H1 (cell line): Measurements from ENCODE around the gene NAA20. TPM values are rescaled to one million over a fixed set of nuclear protein-coding genes. Genes with fewer than 3 reads are reported as not detected.

Source experiments
- CTCF ChIA-PET: fragments of 300-600 bp; sonication (Branson Sonifier 250); formaldehyde crosslinking; loops from one replicate; lab custom pipeline; 2021; ENCODE audit not compliant: partially characterized antibody; lab: Charles Lee
- POLR2A ChIA-PET: fragments of 300-600 bp; sonication (Branson Sonifier 250); formaldehyde crosslinking; loops from one replicate; lab custom pipeline; 2021; ENCODE audit warnings: inconsistent platforms; ENCODE audit not compliant: partially characterized antibody; lab: Charles Lee
- DNase-seq, 2 experiments: peaks; one replicate each; pipeline versions ENCODE4 v3.0.0 to v3.0.0-alpha.2; 2010 to 2022; ENCODE audit warnings: low spot score in 2 of 2, low read depth in 1 of 2, mixed read lengths in 1 of 2
- FAIRE-seq: peaks from 2 replicates; lab custom pipeline; 2011; peaks lifted over from hg19 to GRCh38; lab: Jason Lieb, UNC
- H2AFZ ChIP-seq: 2 replicates; pipeline ENCODE4 v1.8.1; 2012; ENCODE audit warnings: low read length, inconsistent platforms
- H2AK5ac ChIP-seq: 2 replicates; pipeline ENCODE4 v1.6.1; 2013; ENCODE audit warnings: low read depth, low read length
- H2BK120ac ChIP-seq: replicated peaks from 2 replicates; pipeline ENCODE3; 2013; ENCODE audit warnings: low read depth, low read length, inconsistent platforms
- H2BK12ac ChIP-seq: 2 replicates; pipeline ENCODE4 v1.6.1; 2013; ENCODE audit warnings: low read depth, low read length
- H2BK15ac ChIP-seq: 2 replicates; pipeline ENCODE4 v1.6.1; 2013; ENCODE audit warnings: low read length
- H2BK20ac ChIP-seq: 2 replicates; pipeline ENCODE4 v1.6.1; 2013; ENCODE audit warnings: low read length
- H2BK5ac ChIP-seq: 2 replicates; pipeline ENCODE4 v1.6.1; 2013; ENCODE audit warnings: low read depth, low read length
- H3K14ac ChIP-seq: 2 replicates; pipeline ENCODE4 v1.6.1; 2013; ENCODE audit warnings: inconsistent platforms; ENCODE audit not compliant: insufficient read length
- H3K18ac ChIP-seq: 2 replicates; pipeline ENCODE4 v1.6.1; 2013; ENCODE audit warnings: low read length; ENCODE audit errors: extremely low read depth
- H3K23ac ChIP-seq: 2 replicates; pipeline ENCODE4 v1.6.1; 2013; ENCODE audit warnings: inconsistent platforms; ENCODE audit not compliant: insufficient read length
- H3K23me2 ChIP-seq: 2 replicates; pipeline ENCODE4 v1.6.1; 2013; ENCODE audit warnings: low read depth, low read length
- H3K27ac ChIP-seq: 2 replicates; pipeline ENCODE4 v1.6.1; 2011; ENCODE audit warnings: low read depth, low read length, inconsistent platforms
- H3K27me3 ChIP-seq, 4 experiments: replicated peaks in 1 of 4; 1 replicate in 1 of 4; 2 replicates in 3 of 4; pipeline versions ENCODE4 v1.6.1 to v1.8.1; 2011 to 2013; ENCODE audit warnings: low read length in 3 of 4, mild to moderate bottlenecking in 3 of 4, inconsistent platforms in 2 of 4, mixed read lengths in 2 of 4, moderate library complexity in 1 of 4; ENCODE audit not compliant: control insufficient read depth in 3 of 4, insufficient read depth in 3 of 4; ENCODE audit errors: extremely low read depth in 1 of 4
- H3K36me3 ChIP-seq, 4 experiments: 2 replicates each; pipeline versions ENCODE4 v1.6.1 to v1.8.1; 2011 to 2013; ENCODE audit warnings: mild to moderate bottlenecking in 4 of 4, low read length in 3 of 4, moderate library complexity in 2 of 4, control low read depth in 1 of 4, inconsistent platforms in 1 of 4; ENCODE audit not compliant: insufficient read depth in 4 of 4, control insufficient read depth in 2 of 4
- H3K4ac ChIP-seq: replicated peaks from 2 replicates; pipeline ENCODE3; 2013; ENCODE audit warnings: low read length, low read depth, mixed read lengths, inconsistent platforms; ENCODE audit not compliant: insufficient read length
- H3K4me1 ChIP-seq, 4 experiments: replicated peaks in 1 of 4; 1 replicate in 1 of 4; 2 replicates in 3 of 4; pipeline versions ENCODE4 v1.6.1 to v1.8.1; 2011 to 2013; ENCODE audit warnings: low read length in 3 of 4, inconsistent platforms in 2 of 4, mixed read lengths in 1 of 4; ENCODE audit not compliant: insufficient read depth in 4 of 4, control insufficient read depth in 3 of 4
- H3K4me2 ChIP-seq, 2 experiments: 2 replicates each; pipeline versions ENCODE4 v1.6.1 to v1.8.1; 2011 to 2013; ENCODE audit warnings: low read depth in 2 of 2, low read length in 2 of 2, control low read depth in 1 of 2, inconsistent platforms in 1 of 2, mild to moderate bottlenecking in 1 of 2; ENCODE audit not compliant: insufficient read depth in 1 of 2
- H3K4me3 ChIP-seq, 4 experiments: fragments of 200-600, 300-600 bp in 1 of 4; sonication (generic), shearing (Covaris generic), sonication (Bioruptor Twin) in 1 of 4; 2 replicates each; pipeline versions ENCODE4 v1.5.1 to v1.8.1; 2011 to 2016; ENCODE audit warnings: low read length in 4 of 4, low read depth in 3 of 4, control low read depth in 2 of 4, inconsistent platforms in 2 of 4, mild to moderate bottlenecking in 2 of 4, mixed read lengths in 1 of 4, moderate library complexity in 1 of 4; ENCODE audit not compliant: insufficient read depth in 2 of 4; ENCODE audit errors: extremely low read depth in 1 of 4
- H3K56ac ChIP-seq: replicated peaks from 2 replicates; pipeline ENCODE3; 2013; ENCODE audit warnings: low read depth, mild to moderate bottlenecking, mixed read lengths, low read length, inconsistent platforms; ENCODE audit not compliant: insufficient read length
- H3K79me1 ChIP-seq: 2 replicates; pipeline ENCODE4 v1.6.1; 2013; ENCODE audit warnings: low read depth, low read length, control low read depth
- H3K79me2 ChIP-seq, 2 experiments: 2 replicates each; pipeline versions ENCODE4 v1.6.1 to v1.8.1; 2012 to 2013; ENCODE audit warnings: low read length in 2 of 2, mild to moderate bottlenecking in 2 of 2, inconsistent platforms in 1 of 2; ENCODE audit not compliant: insufficient read depth in 2 of 2, control insufficient read depth in 1 of 2
- H3K9ac ChIP-seq, 4 experiments: replicated peaks in 1 of 4; 1 replicate in 1 of 4; 2 replicates in 3 of 4; pipeline versions ENCODE4 v1.6.1 to v1.8.1; 2011 to 2013; ENCODE audit warnings: low read depth in 3 of 4, low read length in 3 of 4, control low read depth in 2 of 4, mild to moderate bottlenecking in 2 of 4, moderate library complexity in 2 of 4, inconsistent platforms in 1 of 4; ENCODE audit errors: extremely low read depth in 1 of 4
- H3K9me3 ChIP-seq, 2 experiments: 2 replicates each; pipeline versions ENCODE4 v1.6.1 to v1.8.1; 2012 to 2013; ENCODE audit warnings: mild to moderate bottlenecking in 2 of 2, moderate library complexity in 2 of 2, control low read depth in 1 of 2, inconsistent platforms in 1 of 2, low read depth in 1 of 2, low read length in 1 of 2, mixed read lengths in 1 of 2; ENCODE audit not compliant: insufficient read depth in 2 of 2
- H4K20me1 ChIP-seq, 2 experiments: replicated peaks in 1 of 2; 2 replicates each; pipeline versions ENCODE3 to v1.8.1; 2011 to 2013; ENCODE audit warnings: inconsistent platforms in 2 of 2, low read length in 2 of 2, mild to moderate bottlenecking in 1 of 2; ENCODE audit not compliant: insufficient read depth in 2 of 2, control insufficient read depth in 1 of 2
- H4K5ac ChIP-seq: 2 replicates; pipeline ENCODE4 v1.6.1; 2013; ENCODE audit warnings: low read length, low read depth, mixed read lengths, inconsistent platforms; ENCODE audit not compliant: insufficient read length
- H4K8ac ChIP-seq: 2 replicates; pipeline ENCODE4 v1.8.0; 2013; ENCODE audit warnings: mild to moderate bottlenecking, moderate library complexity, low read length, inconsistent platforms; ENCODE audit not compliant: insufficient read depth; ENCODE audit errors: extremely low read depth
- H4K91ac ChIP-seq: replicated peaks from 2 replicates; pipeline ENCODE3; 2013; ENCODE audit warnings: low read length, mixed read lengths, inconsistent platforms; ENCODE audit not compliant: insufficient read length
- RAD21 ChIP-seq, 2 experiments: IDR thresholded peaks in 1 of 2; conservative IDR thresholded peaks in 1 of 2; 2 replicates each; pipeline ENCODE4 v1.6.1; 2011; ENCODE audit warnings: low read depth in 2 of 2, low read length in 2 of 2, improper control_type of control experiment in 1 of 2, inconsistent platforms in 1 of 2, mild to moderate bottlenecking in 1 of 2, moderate library complexity in 1 of 2
- RNF2 ChIP-seq: fragments of 200-900, 300-1000 bp; sonication (generic); IDR thresholded peaks from 2 replicates; pipeline ENCODE4 v1.7.1; 2016; ENCODE audit warnings: borderline replicate concordance, low read depth, mild to moderate bottlenecking, antibody characterized with exemption, low read length; ENCODE audit not compliant: poor library complexity, severe bottlenecking; ENCODE audit errors: missing control alignments
- SAP30 ChIP-seq: fragments of 300-600 bp; sonication (generic); IDR thresholded peaks from 2 replicates; pipeline ENCODE4 v1.7.1; 2012; ENCODE audit warnings: low read length, moderate library complexity, mild to moderate bottlenecking, inconsistent platforms; ENCODE audit not compliant: insufficient read depth, insufficient replicate concordance
- WGBS, 2 experiments: shearing (Covaris generic) in 1 of 2; methylation state at CpG; one replicate each; pipeline versions ENCODE4 v1.1.6 to v1.1.7; 2013 to 2015; ENCODE audit warnings: low lambda C conversion rate in 2 of 2, mixed read lengths in 2 of 2, inconsistent platforms in 1 of 2, low coverage in 1 of 2, missing lambda C conversion rate in 1 of 2; ENCODE audit not compliant: insufficient replicate concordance in 2 of 2, insufficient coverage in 1 of 2, insufficient read length in 1 of 2; ENCODE audit errors: extremely low coverage in 1 of 2, missing lambda C conversion rate in 1 of 2; 5-methylcytosine and 5-hydroxymethylcytosine counted together
- polyA plus RNA-seq, 7 experiments: library from polyadenylated mRNA; depleted of rRNA in 3 of 7; stranded (reverse) in 5 of 7; unstranded in 2 of 7; fragments of >200 nt in 5 of 7; fragments of 200-250 nt in 2 of 7; gene quantifications; 1 replicate in 5 of 7; 2 replicates in 1 of 7; 4 replicates in 1 of 7; pipeline versions ENCODE4 v1.2.1 to v1.2.3, GENCODE V29; 2011 to 2013; ENCODE audit warnings: missing spikeins in 2 of 7, mixed read lengths in 2 of 7
- total RNA-seq: library from RNA; stranded (reverse); fragmentation: NEBNext Ultra II Directional; extraction: Animal tissue kit (Norgen Biotek cat#: 25700); gene quantifications from 2 replicates; pipeline ENCODE4 v1.2.1, GENCODE V29; 2021
- TF ChIP-seq, protein P1 (sequence below), 3 experiments: IDR thresholded peaks; 1 replicate in 2 of 3; 2 replicates in 1 of 3; pipeline versions ENCODE4 v1.5.1 to v1.6.1; 2011; ENCODE audit warnings: low read length in 3 of 3, mild to moderate bottlenecking in 3 of 3, inconsistent platforms in 2 of 3, low read depth in 1 of 3, moderate library complexity in 1 of 3; ENCODE audit not compliant: insufficient read depth in 1 of 3; ENCODE audit errors: control extremely low read depth in 1 of 3

The NAA20 gene
- total and polyA plus RNA-seq, 2 of the 8 experiments (the other 6 are each of a cell fraction or from before 2014, with no cell fraction given) = 21.9 to 41.1 TPM

GRCh38 chr20:19995220-19995863 is 21.8 kb upstream of the NAA20 start:
- H3K27me3 ChIP-seq = no peaks in the 10 kb centered on the region; a peak in 1 of 7 replicates
- no peaks in the 10 kb centered on the region for H3K23me2 ChIP-seq
- H2AFZ ChIP-seq = no peak overlapping the region
- no peak overlapping the region for H3K14ac ChIP-seq
- FAIRE-seq (no peak), DNase-seq (no peak)
- H3K27ac ChIP-seq = no peak overlapping the region
- H2AK5ac ChIP-seq = no peak overlapping the region
- no peaks in the 10 kb centered on the region for H3K9me3 ChIP-seq
- TF ChIP-seq RAD21 (IDR thresholded peaks at IDR 0.05 in 1 of 2, conservative IDR thresholded peaks at IDR 0.05 in 1 of 2; ENCODE audit: low read depth in 2 of 2, low read length in 2 of 2) (peak; percentile 69 to 72), RNF2 (no peak), SAP30 (no peak)
- TF ChIP-seq, protein P1, sequence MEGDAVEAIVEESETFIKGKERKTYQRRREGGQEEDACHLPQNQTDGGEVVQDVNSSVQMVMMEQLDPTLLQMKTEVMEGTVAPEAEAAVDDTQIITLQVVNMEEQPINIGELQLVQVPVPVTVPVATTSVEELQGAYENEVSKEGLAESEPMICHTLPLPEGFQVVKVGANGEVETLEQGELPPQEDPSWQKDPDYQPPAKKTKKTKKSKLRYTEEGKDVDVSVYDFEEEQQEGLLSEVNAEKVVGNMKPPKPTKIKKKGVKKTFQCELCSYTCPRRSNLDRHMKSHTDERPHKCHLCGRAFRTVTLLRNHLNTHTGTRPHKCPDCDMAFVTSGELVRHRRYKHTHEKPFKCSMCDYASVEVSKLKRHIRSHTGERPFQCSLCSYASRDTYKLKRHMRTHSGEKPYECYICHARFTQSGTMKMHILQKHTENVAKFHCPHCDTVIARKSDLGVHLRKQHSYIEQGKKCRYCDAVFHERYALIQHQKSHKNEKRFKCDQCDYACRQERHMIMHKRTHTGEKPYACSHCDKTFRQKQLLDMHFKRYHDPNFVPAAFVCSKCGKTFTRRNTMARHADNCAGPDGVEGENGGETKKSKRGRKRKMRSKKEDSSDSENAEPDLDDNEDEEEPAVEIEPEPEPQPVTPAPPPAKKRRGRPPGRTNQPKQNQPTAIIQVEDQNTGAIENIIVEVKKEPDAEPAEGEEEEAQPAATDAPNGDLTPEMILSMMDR (IDR thresholded peaks at IDR 0.05; ENCODE audit: control extremely low read depth in 1 of 3, insufficient read depth in 1 of 3, low read depth in 1 of 3, low read length in 3 of 3) = peak in 2 of 3 experiments; percentile 54 to 68; a peak in 3 of 4 replicates
- H4K8ac ChIP-seq = no peak overlapping the region
- H3K4me2 ChIP-seq = no peak overlapping the region
- peaks cover 2 to 7% (median 5%) of the 10 kb centered on the region in 4 experiments for H3K4me1 ChIP-seq
- H3K36me3 ChIP-seq = no peaks in the 10 kb centered on the region
- H2BK15ac ChIP-seq = no peak overlapping the region
- no peaks in the 10 kb centered on the region for H4K20me1 ChIP-seq
- H2BK5ac ChIP-seq = no peak overlapping the region
- no peak overlapping the region for H3K4me3 ChIP-seq
- H4K91ac ChIP-seq = no peak overlapping the region
- H3K9ac ChIP-seq = no peak overlapping the region
- no peak overlapping the region for H2BK120ac ChIP-seq
- WGBS, 2 experiments = 36% methylated on average over 5 of the region's 5 CpGs; no CpG with 5 or more reads in 1 of the 2 experiments
- no peak overlapping the region for H2BK12ac ChIP-seq
- no peaks in the 10 kb centered on the region for H3K79me1 ChIP-seq
- CTCF ChIA-PET = interaction anchor here (0.8 to 3.1 kb wide), 17 partner anchors 10 to 302 kb away, joined by 3 to 11 read pairs (median 4); no protein-coding TSS in a partner anchor
- H2BK20ac ChIP-seq = no peak overlapping the region
- POLR2A ChIA-PET = no interaction called here
- no peaks in the 10 kb centered on the region for H3K79me2 ChIP-seq
- H3K18ac ChIP-seq = no peak overlapping the region
- H3K23ac ChIP-seq = no peak overlapping the region
- H3K4ac ChIP-seq = no peak overlapping the region
- no peak overlapping the region for H4K5ac ChIP-seq
- no peak overlapping the region for H3K56ac ChIP-seq
